SK-N-SH (cell line): ENCODE measurements around the gene SULT2B1. TPM values are rescaled to one million over a fixed set of nuclear protein-coding genes. Genes with fewer than 3 reads are reported as not detected.

Experiments
- CTCF ChIA-PET: fragments of 300-600, 350-600 bp; formaldehyde crosslinking; extraction: SDS; loops from one replicate; lab custom pipeline; 2021; lab: Yijun Ruan, JAX
- POLR2A ChIA-PET: fragments of 350-600 bp; sonication (Branson Sonifier 250); formaldehyde crosslinking; extraction: SDS; loops from one replicate; lab custom pipeline; 2020; ENCODE audit warnings: antibody characterized with exemption, inconsistent platforms; lab: Yijun Ruan, JAX
- DNase-seq: peaks from one replicate; pipeline ENCODE4 v3.0.0; 2012
- H2AFZ ChIP-seq: fragments of 200-600 bp; sonication (generic); 2 replicates; pipeline ENCODE4 v1.8.1; 2016; ENCODE audit warnings: antibody characterized with exemption, mild to moderate bottlenecking, low read depth
- H3F3A ChIP-seq: fragments of 200-600 bp; sonication (generic); replicated peaks from 2 replicates; pipeline ENCODE3; 2016; ENCODE audit warnings: antibody characterized with exemption, mild to moderate bottlenecking; ENCODE audit not compliant: insufficient read depth
- H3K27ac ChIP-seq, 2 experiments: fragments of 200-500 bp in 1 of 2; fragments of 200-600 bp in 1 of 2; sonication (Bioruptor generic) in 1 of 2; sonication (generic), shearing (Covaris generic) in 1 of 2; 2 replicates each; pipeline versions ENCODE4 v1.5.1 to v1.6.1; 2014 to 2016; ENCODE audit warnings: low read depth in 2 of 2, inconsistent platforms in 1 of 2, low read length in 1 of 2, mild to moderate bottlenecking in 1 of 2, mixed read lengths in 1 of 2
- H3K27me3 ChIP-seq: fragments of 200-600 bp; sonication (generic), shearing (Covaris generic); 2 replicates; pipeline ENCODE4 v1.6.1; 2016; ENCODE audit warnings: mixed run types; ENCODE audit not compliant: insufficient read depth
- H3K36me3 ChIP-seq, 2 experiments: fragments of 200-500 bp in 1 of 2; fragments of 200-600 bp in 1 of 2; sonication (Bioruptor generic) in 1 of 2; sonication (generic) in 1 of 2; replicated peaks in 1 of 2; 2 replicates each; pipeline versions ENCODE3 to v1.5.1; 2014 to 2016; ENCODE audit warnings: low read length in 1 of 2, mild to moderate bottlenecking in 1 of 2; ENCODE audit not compliant: insufficient read depth in 2 of 2, control insufficient read depth in 1 of 2
- H3K4me1 ChIP-seq, 2 experiments: fragments of 200-500 bp in 1 of 2; fragments of 200-600 bp in 1 of 2; sonication (Bioruptor generic) in 1 of 2; sonication (generic), shearing (Covaris generic) in 1 of 2; 2 replicates each; pipeline versions ENCODE4 v1.5.1 to v1.6.1; 2014 to 2016; ENCODE audit warnings: low read depth in 1 of 2, low read length in 1 of 2, mixed run types in 1 of 2; ENCODE audit not compliant: insufficient read depth in 2 of 2, control insufficient read depth in 1 of 2
- H3K4me2 ChIP-seq: fragments of 200-600 bp; sonication (generic), shearing (Covaris generic); 2 replicates; pipeline ENCODE4 v1.6.1; 2017; ENCODE audit warnings: mixed run types
- H3K4me3 ChIP-seq, 2 experiments: fragments of 200-500 bp in 1 of 2; fragments of 200-600 bp in 1 of 2; sonication (Bioruptor generic) in 1 of 2; sonication (generic), shearing (Covaris generic) in 1 of 2; 2 replicates each; pipeline versions ENCODE4 v1.5.1 to v1.8.1; 2014 to 2016; ENCODE audit warnings: low read depth in 2 of 2, inconsistent platforms in 1 of 2, low read length in 1 of 2, mild to moderate bottlenecking in 1 of 2, mixed read lengths in 1 of 2, moderate library complexity in 1 of 2
- H3K79me2 ChIP-seq: fragments of 200-600 bp; sonication (generic); 2 replicates; pipeline ENCODE4 v1.8.1; 2017; ENCODE audit warnings: mild to moderate bottlenecking; ENCODE audit not compliant: insufficient read depth
- H3K9ac ChIP-seq: fragments of 200-600 bp; sonication (generic); 2 replicates; pipeline ENCODE4 v1.6.1; 2017; ENCODE audit warnings: mixed run types
- H3K9me2 ChIP-seq: fragments of 200-600 bp; sonication (generic); 2 replicates; pipeline ENCODE4 v1.6.1; 2017; ENCODE audit warnings: mixed run types
- H3K9me3 ChIP-seq: fragments of 200-600 bp; sonication (generic); 2 replicates; pipeline ENCODE4 v1.6.1; 2017; ENCODE audit warnings: mixed run types, mild to moderate bottlenecking, moderate library complexity
- H4K20me1 ChIP-seq: fragments of 200-600 bp; sonication (generic); 2 replicates; pipeline ENCODE4 v1.6.1; 2017; ENCODE audit warnings: mild to moderate bottlenecking, mixed run types; ENCODE audit not compliant: insufficient read depth
- ELF1 ChIP-seq: IDR thresholded peaks from 2 replicates; pipeline ENCODE4 v1.4.0; 2012
- EP300 ChIP-seq, 2 experiments: IDR thresholded peaks; 2 replicates each; pipeline versions ENCODE4 v1.4.0 to v1.6.1; 2012; ENCODE audit warnings: borderline replicate concordance in 1 of 2, low read depth in 1 of 2, low read length in 1 of 2
- EZH2phosphoT487 ChIP-seq: fragments of 200-600 bp; sonication (generic); IDR thresholded peaks from 2 replicates; pipeline ENCODE4 v1.6.1; 2017; ENCODE audit warnings: low read depth, mixed run types, mild to moderate bottlenecking, antibody characterized with exemption, moderate library complexity, borderline replicate concordance
- FOXJ3 ChIP-seq: sonication (generic); formaldehyde crosslinking; IDR thresholded peaks from 2 replicates; pipeline ENCODE4 v1.5.1; 2020; ENCODE audit warnings: mild to moderate bottlenecking, missing genetic modification reagents
- JUND ChIP-seq: IDR thresholded peaks from 2 replicates; pipeline ENCODE4 v1.4.0; 2012
- MEF2A ChIP-seq: IDR thresholded peaks from 2 replicates; pipeline ENCODE4 v1.4.0; 2012; ENCODE audit warnings: low read depth, borderline replicate concordance
- MXI1 ChIP-seq: IDR thresholded peaks from 2 replicates; pipeline ENCODE4 v1.6.1; 2012; ENCODE audit warnings: mild to moderate bottlenecking, low read depth, low read length, improper control_type of control experiment
- NRF1 ChIP-seq: IDR thresholded peaks from 2 replicates; pipeline ENCODE4 v1.6.1; 2012; ENCODE audit warnings: low read depth, mild to moderate bottlenecking, low read length
- RAD21 ChIP-seq: IDR thresholded peaks from 2 replicates; pipeline ENCODE4 v1.6.1; 2012; ENCODE audit warnings: mild to moderate bottlenecking, low read length
- RCOR1 ChIP-seq: fragments of 150-350 bp; IDR thresholded peaks from 2 replicates; pipeline ENCODE4 v1.6.1; 2017; ENCODE audit warnings: antibody characterized with exemption, low read length
- SMC3 ChIP-seq: IDR thresholded peaks from 2 replicates; pipeline ENCODE4 v1.6.1; 2012; ENCODE audit warnings: low read depth, low read length, improper control_type of control experiment
- TCF12 ChIP-seq: IDR thresholded peaks from 2 replicates; pipeline ENCODE4 v1.4.0; 2012
- WGBS: methylation state at CpG from one replicate; pipeline ENCODE4 v1.1.6; 2017; ENCODE audit warnings: low lambda C conversion rate; 5-methylcytosine and 5-hydroxymethylcytosine counted together
- polyA plus RNA-seq, 3 experiments: library from polyadenylated mRNA; depleted of rRNA; stranded (reverse); fragments of >200 nt; gene quantifications; 2 replicates each; pipeline ENCODE4 v1.2.3, GENCODE V29; 2012
- TF ChIP-seq, protein P1 (sequence below): IDR thresholded peaks from 2 replicates; pipeline ENCODE4; 2012
- TF ChIP-seq, protein P2 (sequence below): IDR thresholded peaks from 2 replicates; pipeline ENCODE4 v1.4.0; 2012; ENCODE audit warnings: low read depth, borderline replicate concordance
- TF ChIP-seq, protein P3 (sequence below): IDR thresholded peaks from 2 replicates; pipeline ENCODE4 v1.4.0; 2012; ENCODE audit warnings: low read depth
- TF ChIP-seq, protein P4 (sequence below): fragments of 150-350 bp; IDR thresholded peaks from 2 replicates; pipeline ENCODE4 v1.6.1; 2016; ENCODE audit warnings: mild to moderate bottlenecking, low read depth, low read length

SULT2B1 gene
- polyA plus RNA-seq, 1 of the 3 experiments (the other 2 are of a cell fraction): 0.92 TPM

DNA sequence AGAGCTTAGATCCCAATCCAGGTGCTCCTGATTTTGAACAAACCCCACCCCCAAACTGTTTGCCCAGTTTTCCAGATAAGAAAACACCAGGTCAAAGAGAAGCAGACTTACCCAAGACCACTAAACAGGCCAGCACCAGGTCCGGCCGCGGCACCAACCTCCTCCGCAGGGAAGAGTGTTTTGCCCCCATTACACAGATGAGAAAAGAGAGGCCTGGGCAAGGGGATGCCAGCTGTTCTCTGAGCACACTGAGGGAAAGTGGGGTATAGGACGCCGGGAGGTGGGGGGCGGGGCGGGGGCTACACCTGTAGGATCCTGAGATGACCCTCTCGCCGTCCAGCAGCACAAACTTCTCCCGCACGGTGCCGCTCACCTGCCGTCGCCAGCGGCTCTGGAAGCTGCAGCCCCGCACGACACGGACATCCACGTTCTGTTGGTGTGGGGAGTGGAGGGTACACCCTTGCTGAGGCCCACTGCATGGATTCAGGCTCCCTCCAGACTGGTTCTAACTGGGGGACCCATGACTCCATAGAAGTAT lies 57.7 kb downstream of the SULT2B1 start:
- Histone ChIP-seq H3K9me3 (no peaks in the 10 kb centered on the region), H3K9ac (no peak overlapping the region), H3K79me2 (no peaks in the 10 kb centered on the region), H3K27me3 (no peaks in the 10 kb centered on the region), H3K36me3 (peaks cover 0 to 2% of the 10 kb centered on the region in 2 experiments), H3F3A (peaks cover 9% of the 10 kb centered on the region), H3K4me3 (no peak overlapping the region), H3K4me2 (no peak overlapping the region), H2AFZ (no peak overlapping the region; the same call in 1 of the 2 replicates), H4K20me1 (no peaks in the 10 kb centered on the region; the same call in 1 of the 2 replicates), H3K9me2 (no peaks in the 10 kb centered on the region), H3K27ac (no peak overlapping the region), H3K4me1 (peaks cover 0 to 12% of the 10 kb centered on the region in 2 experiments; a peak in 1 of 4 replicates)
- 93% methylated on average over 8 of the region's 20 CpGs for WGBS
- no peak for TF ChIP-seq EP300 (IDR thresholded peaks at IDR 0.05; ENCODE audit: borderline replicate concordance in 1 of 2, low read depth in 1 of 2, low read length in 1 of 2)
- no peak for TF ChIP-seq RCOR1
- TF ChIP-seq, protein P1, sequence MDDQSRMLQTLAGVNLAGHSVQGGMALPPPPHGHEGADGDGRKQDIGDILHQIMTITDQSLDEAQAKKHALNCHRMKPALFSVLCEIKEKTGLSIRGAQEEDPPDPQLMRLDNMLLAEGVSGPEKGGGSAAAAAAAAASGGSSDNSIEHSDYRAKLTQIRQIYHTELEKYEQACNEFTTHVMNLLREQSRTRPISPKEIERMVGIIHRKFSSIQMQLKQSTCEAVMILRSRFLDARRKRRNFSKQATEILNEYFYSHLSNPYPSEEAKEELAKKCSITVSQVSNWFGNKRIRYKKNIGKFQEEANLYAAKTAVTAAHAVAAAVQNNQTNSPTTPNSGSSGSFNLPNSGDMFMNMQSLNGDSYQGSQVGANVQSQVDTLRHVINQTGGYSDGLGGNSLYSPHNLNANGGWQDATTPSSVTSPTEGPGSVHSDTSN: no peak
- TF ChIP-seq FOXJ3 (CRISPR knock-in tag): no peak
- TF ChIP-seq MEF2A: no peak
- TF ChIP-seq JUND: no peak
- TF ChIP-seq, protein P2, sequence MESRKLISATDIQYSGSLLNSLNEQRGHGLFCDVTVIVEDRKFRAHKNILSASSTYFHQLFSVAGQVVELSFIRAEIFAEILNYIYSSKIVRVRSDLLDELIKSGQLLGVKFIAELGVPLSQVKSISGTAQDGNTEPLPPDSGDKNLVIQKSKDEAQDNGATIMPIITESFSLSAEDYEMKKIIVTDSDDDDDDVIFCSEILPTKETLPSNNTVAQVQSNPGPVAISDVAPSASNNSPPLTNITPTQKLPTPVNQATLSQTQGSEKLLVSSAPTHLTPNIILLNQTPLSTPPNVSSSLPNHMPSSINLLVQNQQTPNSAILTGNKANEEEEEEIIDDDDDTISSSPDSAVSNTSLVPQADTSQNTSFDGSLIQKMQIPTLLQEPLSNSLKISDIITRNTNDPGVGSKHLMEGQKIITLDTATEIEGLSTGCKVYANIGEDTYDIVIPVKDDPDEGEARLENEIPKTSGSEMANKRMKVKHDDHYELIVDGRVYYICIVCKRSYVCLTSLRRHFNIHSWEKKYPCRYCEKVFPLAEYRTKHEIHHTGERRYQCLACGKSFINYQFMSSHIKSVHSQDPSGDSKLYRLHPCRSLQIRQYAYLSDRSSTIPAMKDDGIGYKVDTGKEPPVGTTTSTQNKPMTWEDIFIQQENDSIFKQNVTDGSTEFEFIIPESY: no peak
- TF ChIP-seq EZH2phosphoT487: no peak
- no peak for TF ChIP-seq TCF12
- TF ChIP-seq ELF1: no peak
- TF ChIP-seq, protein P3, sequence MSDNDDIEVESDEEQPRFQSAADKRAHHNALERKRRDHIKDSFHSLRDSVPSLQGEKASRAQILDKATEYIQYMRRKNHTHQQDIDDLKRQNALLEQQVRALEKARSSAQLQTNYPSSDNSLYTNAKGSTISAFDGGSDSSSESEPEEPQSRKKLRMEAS: no peak
- ChIA-PET POLR2A (interaction anchor here (1.9 to 2.4 kb wide), 2 partner anchors 8 to 9 kb away, joined by 10 to 17 read pairs; partner anchors contain the start of genes RPL18 and SPHK2), CTCF (interaction anchor here (0.7 to 8.0 kb wide), 11 partner anchors 10 to 134 kb away, joined by 3 to 72 read pairs (median 6); partner anchors contain the start of gene CA11)
- DNase-seq: no peak

DNA sequence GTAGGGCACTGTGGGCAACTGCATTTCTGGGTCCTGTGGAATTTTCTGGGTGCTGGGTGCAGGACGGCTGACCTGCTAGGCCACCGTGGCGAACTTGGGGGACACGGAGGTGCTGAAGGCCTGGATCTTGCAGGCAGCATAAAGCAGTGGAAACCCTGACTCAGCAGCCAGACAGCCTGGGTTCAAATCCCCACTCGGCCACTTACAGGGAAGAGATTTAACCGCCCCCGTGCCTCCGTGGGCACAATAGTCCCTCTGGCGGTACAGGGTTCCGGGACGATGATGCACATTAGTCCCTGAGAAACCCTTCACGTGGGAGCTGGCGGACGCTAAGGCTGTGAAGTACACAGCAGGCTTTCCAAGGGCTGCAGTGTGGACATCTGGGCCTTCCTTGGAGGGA lies 59.9 kb downstream of the SULT2B1 start:
- H3K4me2 ChIP-seq: no peak overlapping the region
- H3K9me3 ChIP-seq: no peaks in the 10 kb centered on the region
- DNase-seq: no peak
- no peak overlapping the region for H3K9ac ChIP-seq
- no peak for TF ChIP-seq FOXJ3 (CRISPR knock-in tag)
- no peak for TF ChIP-seq RAD21
- TF ChIP-seq, protein P1: no peak
- no peak for TF ChIP-seq SMC3
- no peak for TF ChIP-seq ELF1
- TF ChIP-seq NRF1: no peak
- no peak for TF ChIP-seq MXI1
- TF ChIP-seq TCF12: no peak
- TF ChIP-seq, protein P4, sequence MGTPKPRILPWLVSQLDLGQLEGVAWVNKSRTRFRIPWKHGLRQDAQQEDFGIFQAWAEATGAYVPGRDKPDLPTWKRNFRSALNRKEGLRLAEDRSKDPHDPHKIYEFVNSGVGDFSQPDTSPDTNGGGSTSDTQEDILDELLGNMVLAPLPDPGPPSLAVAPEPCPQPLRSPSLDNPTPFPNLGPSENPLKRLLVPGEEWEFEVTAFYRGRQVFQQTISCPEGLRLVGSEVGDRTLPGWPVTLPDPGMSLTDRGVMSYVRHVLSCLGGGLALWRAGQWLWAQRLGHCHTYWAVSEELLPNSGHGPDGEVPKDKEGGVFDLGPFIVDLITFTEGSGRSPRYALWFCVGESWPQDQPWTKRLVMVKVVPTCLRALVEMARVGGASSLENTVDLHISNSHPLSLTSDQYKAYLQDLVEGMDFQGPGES: no peak
- H3K27ac ChIP-seq: no peak overlapping the region
- H2AFZ ChIP-seq: no peak overlapping the region
- no peaks in the 10 kb centered on the region for H3K27me3 ChIP-seq
- peaks cover 21% of the 10 kb centered on the region for H4K20me1 ChIP-seq
- peaks cover 10% of the 10 kb centered on the region for H3K79me2 ChIP-seq
- peaks cover 26% of the 10 kb centered on the region for H3F3A ChIP-seq
- H3K4me3 ChIP-seq: no peak overlapping the region
- 98% methylated on average over 10 of the region's 14 CpGs for WGBS
- POLR2A ChIA-PET: no interaction called here
- no peaks in the 10 kb centered on the region for H3K9me2 ChIP-seq
- CTCF ChIA-PET: interaction anchor here (8.0 kb wide), 1 partner anchor 22 kb away, joined by 72 read pairs; no protein-coding TSS in a partner anchor
- peaks cover under 1 to 23% of the 10 kb centered on the region in 2 experiments; a peak in 1 of 4 replicates for H3K4me1 ChIP-seq
- H3K36me3 ChIP-seq: peaks cover 19 to 24% of the 10 kb centered on the region in 2 experiments
